SK-N-SH (cell line): ENCODE measurements around the gene SPTBN1.

Source experiments
- CHD2 ChIP-seq: fragments of 150-350 bp; IDR thresholded peaks from 2 replicates; pipeline ENCODE4 v1.6.1; 2018; ENCODE audit warnings: low read length; ENCODE audit not compliant: partially characterized antibody
- EZH2phosphoT487 ChIP-seq: fragments of 200-600 bp; sonication (generic); IDR thresholded peaks from 2 replicates; pipeline ENCODE4 v1.6.1; 2017; ENCODE audit warnings: low read depth, mixed run types, mild to moderate bottlenecking, antibody characterized with exemption, moderate library complexity, borderline replicate concordance
- MEF2A ChIP-seq: IDR thresholded peaks from 2 replicates; pipeline ENCODE4 v1.4.0; 2012; ENCODE audit warnings: low read depth, borderline replicate concordance
- MXI1 ChIP-seq: IDR thresholded peaks from 2 replicates; pipeline ENCODE4 v1.6.1; 2012; ENCODE audit warnings: mild to moderate bottlenecking, low read depth, low read length, improper control_type of control experiment
- POLR2AphosphoS5 ChIP-seq: IDR thresholded peaks from 2 replicates; pipeline ENCODE4 v1.6.1; 2012; ENCODE audit warnings: low read depth, low read length
- YY1 ChIP-seq: IDR thresholded peaks from 2 replicates; pipeline ENCODE4 v1.4.0; 2012; ENCODE audit warnings: low read depth, mild to moderate bottlenecking
- TF ChIP-seq, protein P1 (sequence below): fragments of 200-600 bp; sonication (generic); IDR thresholded peaks from 2 replicates; pipeline ENCODE4 v1.6.1; 2017; ENCODE audit warnings: antibody characterized with exemption, mild to moderate bottlenecking, moderate library complexity
- TF ChIP-seq, protein P2 (sequence below): IDR thresholded peaks from 2 replicates; pipeline ENCODE4 v1.6.1; 2012; ENCODE audit warnings: mild to moderate bottlenecking, low read depth, low read length, moderate library complexity
- TF ChIP-seq, protein P3 (sequence below): IDR thresholded peaks from 2 replicates; pipeline ENCODE4 v1.4.0; 2012; ENCODE audit warnings: low read depth

DNA sequence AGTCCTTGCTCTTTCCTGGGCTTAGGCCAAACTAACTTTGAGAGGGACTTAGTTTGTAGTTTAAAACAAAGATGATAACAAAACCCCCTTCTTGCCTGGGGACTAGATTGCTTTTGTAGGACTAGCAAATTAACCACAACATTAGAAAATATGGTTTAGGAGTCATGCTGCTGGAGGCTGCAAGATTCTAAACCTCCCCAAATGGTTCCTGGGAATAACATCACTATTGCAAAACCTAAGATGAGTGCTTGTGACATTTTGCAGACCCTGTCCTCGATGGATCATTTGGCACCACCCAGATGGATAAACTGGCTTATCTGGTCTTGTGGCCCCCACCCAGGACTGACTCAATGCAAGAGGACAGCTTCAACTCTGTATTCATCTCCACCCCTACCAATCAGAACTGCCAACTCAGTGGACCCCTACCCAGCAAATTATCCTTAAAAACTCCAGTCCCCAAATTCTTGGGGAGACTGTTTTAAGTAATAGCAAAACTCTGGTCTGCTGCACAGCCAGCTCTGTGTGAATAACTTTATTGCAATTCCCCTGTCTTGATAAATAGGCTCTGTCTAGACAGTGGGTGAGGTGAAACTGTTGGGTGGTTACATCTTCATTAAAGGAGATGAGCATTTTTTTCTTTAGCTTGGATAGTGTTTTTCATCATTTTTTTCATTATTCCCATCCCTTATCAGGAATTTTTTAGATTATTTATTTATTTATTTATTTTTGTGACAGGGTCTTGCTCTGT lies 58.9 kb downstream of the SPTBN1 start:
- TF ChIP-seq YY1 (no peak), EZH2phosphoT487 (no peak), POLR2AphosphoS5 (no peak), MEF2A (no peak), MXI1 (no peak), CHD2 (no peak)
- TF ChIP-seq, protein P1, sequence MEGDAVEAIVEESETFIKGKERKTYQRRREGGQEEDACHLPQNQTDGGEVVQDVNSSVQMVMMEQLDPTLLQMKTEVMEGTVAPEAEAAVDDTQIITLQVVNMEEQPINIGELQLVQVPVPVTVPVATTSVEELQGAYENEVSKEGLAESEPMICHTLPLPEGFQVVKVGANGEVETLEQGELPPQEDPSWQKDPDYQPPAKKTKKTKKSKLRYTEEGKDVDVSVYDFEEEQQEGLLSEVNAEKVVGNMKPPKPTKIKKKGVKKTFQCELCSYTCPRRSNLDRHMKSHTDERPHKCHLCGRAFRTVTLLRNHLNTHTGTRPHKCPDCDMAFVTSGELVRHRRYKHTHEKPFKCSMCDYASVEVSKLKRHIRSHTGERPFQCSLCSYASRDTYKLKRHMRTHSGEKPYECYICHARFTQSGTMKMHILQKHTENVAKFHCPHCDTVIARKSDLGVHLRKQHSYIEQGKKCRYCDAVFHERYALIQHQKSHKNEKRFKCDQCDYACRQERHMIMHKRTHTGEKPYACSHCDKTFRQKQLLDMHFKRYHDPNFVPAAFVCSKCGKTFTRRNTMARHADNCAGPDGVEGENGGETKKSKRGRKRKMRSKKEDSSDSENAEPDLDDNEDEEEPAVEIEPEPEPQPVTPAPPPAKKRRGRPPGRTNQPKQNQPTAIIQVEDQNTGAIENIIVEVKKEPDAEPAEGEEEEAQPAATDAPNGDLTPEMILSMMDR, result no peak
- TF ChIP-seq, protein P2, sequence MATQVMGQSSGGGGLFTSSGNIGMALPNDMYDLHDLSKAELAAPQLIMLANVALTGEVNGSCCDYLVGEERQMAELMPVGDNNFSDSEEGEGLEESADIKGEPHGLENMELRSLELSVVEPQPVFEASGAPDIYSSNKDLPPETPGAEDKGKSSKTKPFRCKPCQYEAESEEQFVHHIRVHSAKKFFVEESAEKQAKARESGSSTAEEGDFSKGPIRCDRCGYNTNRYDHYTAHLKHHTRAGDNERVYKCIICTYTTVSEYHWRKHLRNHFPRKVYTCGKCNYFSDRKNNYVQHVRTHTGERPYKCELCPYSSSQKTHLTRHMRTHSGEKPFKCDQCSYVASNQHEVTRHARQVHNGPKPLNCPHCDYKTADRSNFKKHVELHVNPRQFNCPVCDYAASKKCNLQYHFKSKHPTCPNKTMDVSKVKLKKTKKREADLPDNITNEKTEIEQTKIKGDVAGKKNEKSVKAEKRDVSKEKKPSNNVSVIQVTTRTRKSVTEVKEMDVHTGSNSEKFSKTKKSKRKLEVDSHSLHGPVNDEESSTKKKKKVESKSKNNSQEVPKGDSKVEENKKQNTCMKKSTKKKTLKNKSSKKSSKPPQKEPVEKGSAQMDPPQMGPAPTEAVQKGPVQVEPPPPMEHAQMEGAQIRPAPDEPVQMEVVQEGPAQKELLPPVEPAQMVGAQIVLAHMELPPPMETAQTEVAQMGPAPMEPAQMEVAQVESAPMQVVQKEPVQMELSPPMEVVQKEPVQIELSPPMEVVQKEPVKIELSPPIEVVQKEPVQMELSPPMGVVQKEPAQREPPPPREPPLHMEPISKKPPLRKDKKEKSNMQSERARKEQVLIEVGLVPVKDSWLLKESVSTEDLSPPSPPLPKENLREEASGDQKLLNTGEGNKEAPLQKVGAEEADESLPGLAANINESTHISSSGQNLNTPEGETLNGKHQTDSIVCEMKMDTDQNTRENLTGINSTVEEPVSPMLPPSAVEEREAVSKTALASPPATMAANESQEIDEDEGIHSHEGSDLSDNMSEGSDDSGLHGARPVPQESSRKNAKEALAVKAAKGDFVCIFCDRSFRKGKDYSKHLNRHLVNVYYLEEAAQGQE, result no peak
- TF ChIP-seq, protein P3, sequence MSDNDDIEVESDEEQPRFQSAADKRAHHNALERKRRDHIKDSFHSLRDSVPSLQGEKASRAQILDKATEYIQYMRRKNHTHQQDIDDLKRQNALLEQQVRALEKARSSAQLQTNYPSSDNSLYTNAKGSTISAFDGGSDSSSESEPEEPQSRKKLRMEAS, result no peak
